DND-41 (cell line): ENCODE results near the gene SERPINA4.

Experiments
- ATAC-seq: fragments of 200-7000 bp; cut with Tn5 transposase; 3 replicates; pipeline ENCODE4 v1.9.1; 2021; ENCODE audit warnings: low read depth; ENCODE audit not compliant: insufficient read depth
- DNase-seq: peaks from one replicate; pipeline ENCODE4 v3.0.0-alpha.2; 2020
- H2AFZ ChIP-seq: 2 replicates; pipeline ENCODE4 v1.6.0; 2012; ENCODE audit warnings: low read depth, low read length
- H3K27ac ChIP-seq: 2 replicates; pipeline ENCODE4 v1.5.1; 2012; ENCODE audit warnings: low read length, inconsistent platforms
- H3K27me3 ChIP-seq: fragments of 200-600 bp; sonication (generic); 2 replicates; pipeline ENCODE4 v1.6.0; 2012; ENCODE audit warnings: low read length, mild to moderate bottlenecking, inconsistent platforms; ENCODE audit not compliant: insufficient read depth, poor library complexity
- H3K36me3 ChIP-seq: 2 replicates; pipeline ENCODE4 v1.5.1; 2012; ENCODE audit warnings: low read length, inconsistent platforms; ENCODE audit not compliant: insufficient read depth
- H3K4me1 ChIP-seq: 2 replicates; pipeline ENCODE4 v1.5.1; 2012; ENCODE audit warnings: mild to moderate bottlenecking, low read length; ENCODE audit not compliant: insufficient read depth
- H3K4me2 ChIP-seq: 2 replicates; pipeline ENCODE4 v1.6.0; 2012; ENCODE audit warnings: mild to moderate bottlenecking, moderate library complexity, low read length, inconsistent platforms; ENCODE audit not compliant: insufficient read depth
- H3K4me3 ChIP-seq, 2 experiments: fragments of 200-600 bp in 1 of 2; shearing (Covaris generic) in 1 of 2; 2 replicates each; pipeline ENCODE4 v1.5.1; 2012 to 2016; ENCODE audit warnings: inconsistent platforms in 2 of 2, low read length in 2 of 2, mild to moderate bottlenecking in 2 of 2, low read depth in 1 of 2, moderate library complexity in 1 of 2
- H3K79me2 ChIP-seq: 2 replicates; pipeline ENCODE4 v1.6.0; 2012; ENCODE audit warnings: low read length, inconsistent platforms; ENCODE audit not compliant: insufficient read depth
- H3K9ac ChIP-seq: 2 replicates; pipeline ENCODE4 v1.6.0; 2012; ENCODE audit warnings: low read depth, mild to moderate bottlenecking, inconsistent platforms, low read length, moderate library complexity
- H3K9me3 ChIP-seq: 2 replicates; pipeline ENCODE4 v1.5.1; 2012; ENCODE audit warnings: low read length, moderate library complexity, mild to moderate bottlenecking, inconsistent platforms; ENCODE audit not compliant: insufficient read depth, severe bottlenecking
- H4K20me1 ChIP-seq: 2 replicates; pipeline ENCODE4 v1.6.0; 2012; ENCODE audit warnings: low read length; ENCODE audit not compliant: insufficient read depth
- CTCF ChIP-seq: IDR thresholded peaks from 2 replicates; pipeline ENCODE4 v1.5.1; 2012; ENCODE audit warnings: borderline replicate concordance, low read length, moderate library complexity, mild to moderate bottlenecking; ENCODE audit not compliant: poor library complexity, severe bottlenecking; ENCODE audit errors: extremely low read depth
- EZH2 ChIP-seq: IDR thresholded peaks from 3 replicates; pipeline ENCODE4 v1.6.1; 2012; ENCODE audit warnings: borderline replicate concordance, low read depth, mild to moderate bottlenecking, moderate library complexity, low read length, inconsistent platforms; ENCODE audit not compliant: severe bottlenecking

SERPINA4 gene

GRCh38 chr14:94540031-94540794 is 21.0 kb upstream of the SERPINA4 start:
- no peak for ATAC-seq
- TF ChIP-seq CTCF = no peak
- TF ChIP-seq EZH2 = no peak
- no peaks in the 10 kb centered on the region for H3K27me3 ChIP-seq
- H3K4me3 ChIP-seq = no peak overlapping the region
- H3K9me3 ChIP-seq = no peaks in the 10 kb centered on the region
- no peaks in the 10 kb centered on the region for H3K4me1 ChIP-seq
- no peaks in the 10 kb centered on the region for H3K79me2 ChIP-seq
- H2AFZ ChIP-seq = no peak overlapping the region
- H3K9ac ChIP-seq = no peak overlapping the region
- no peaks in the 10 kb centered on the region for H3K36me3 ChIP-seq
- no peak for DNase-seq
- no peak overlapping the region for H3K4me2 ChIP-seq
- no peak overlapping the region for H3K27ac ChIP-seq
- no peaks in the 10 kb centered on the region for H4K20me1 ChIP-seq

- Histone ChIP-seq H4K20me1 (no peaks in the 10 kb centered on the region), H3K36me3 (no peaks in the 10 kb centered on the region), H3K9me3 (no peaks in the 10 kb centered on the region), H2AFZ (no peak overlapping the region), H3K4me1 (no peaks in the 10 kb centered on the region), H3K27me3 (no peaks in the 10 kb centered on the region), H3K4me3 (no peak overlapping the region), H3K27ac (no peak overlapping the region), H3K9ac (no peak overlapping the region), H3K79me2 (no peaks in the 10 kb centered on the region), H3K4me2 (no peak overlapping the region)
- ATAC-seq = no peak
- no peak for TF ChIP-seq CTCF
- DNase-seq = no peak
Observed at GRCh38 chr14:94541234-94541975, 19.8 kb upstream of the SERPINA4 start.

GRCh38 chr14:94542111-94542810 is 19.0 kb upstream of the SERPINA4 start:
- Histone ChIP-seq H3K27ac (no peak overlapping the region), H3K9ac (no peak overlapping the region), H3K4me3 (no peak overlapping the region), H3K9me3 (no peaks in the 10 kb centered on the region), H3K4me2 (no peak overlapping the region), H2AFZ (no peak overlapping the region), H3K36me3 (no peaks in the 10 kb centered on the region), H4K20me1 (no peaks in the 10 kb centered on the region), H3K4me1 (no peaks in the 10 kb centered on the region), H3K79me2 (no peaks in the 10 kb centered on the region), H3K27me3 (no peaks in the 10 kb centered on the region)
- DNase-seq = no peak
- TF ChIP-seq CTCF = no peak
- TF ChIP-seq EZH2 = no peak
- no peak for ATAC-seq
